CD14-positive monocyte (primary cell): ENCODE results near the gene SMARCA4. TPM values are rescaled to one million over a fixed set of nuclear protein-coding genes. Genes with fewer than 3 reads are reported as not detected.

Experiments
- DNase-seq, 3 donors: peaks; one replicate each; pipeline ENCODE4 v3.0.0-alpha.2; 2011 to 2022
- H2AFZ ChIP-seq: 2 replicates; pipeline ENCODE4 v1.6.0; 2012; ENCODE audit warnings: mild to moderate bottlenecking, low read depth, low read length, inconsistent platforms; ENCODE audit not compliant: insufficient read depth, poor library complexity, severe bottlenecking
- H3K27ac ChIP-seq, 2 donors: 1 replicate in 1 of 2; 2 replicates in 1 of 2; pipeline ENCODE4 v1.5.1; 2012 to 2013; ENCODE audit warnings: low read length in 2 of 2, control low read depth in 1 of 2, inconsistent platforms in 1 of 2, low read depth in 1 of 2, mild to moderate bottlenecking in 1 of 2
- H3K27me3 ChIP-seq, 2 donors: one replicate each; pipeline versions ENCODE4 v1.6.0 to v1.6.1; 2011 to 2013; ENCODE audit warnings: low read length in 2 of 2; ENCODE audit not compliant: control insufficient read depth in 2 of 2, insufficient read depth in 2 of 2
- H3K36me3 ChIP-seq, 2 donors: replicated peaks in 1 of 2; 1 replicate in 1 of 2; 2 replicates in 1 of 2; pipeline versions ENCODE4 v1.5.1 to v1.6.1; 2012 to 2013; ENCODE audit warnings: low read length in 2 of 2, control low read depth in 1 of 2, inconsistent platforms in 1 of 2, mild to moderate bottlenecking in 1 of 2; ENCODE audit not compliant: insufficient read depth in 2 of 2, control insufficient read depth in 1 of 2
- H3K4me1 ChIP-seq, 2 donors: 1 replicate in 1 of 2; 2 replicates in 1 of 2; pipeline versions ENCODE4 v1.5.1 to v1.6.1; 2012 to 2013; ENCODE audit warnings: low read length in 2 of 2, control low read depth in 1 of 2, inconsistent platforms in 1 of 2, mild to moderate bottlenecking in 1 of 2, moderate library complexity in 1 of 2; ENCODE audit not compliant: insufficient read depth in 2 of 2, control insufficient read depth in 1 of 2
- H3K4me2 ChIP-seq: replicated peaks from 2 replicates; pipeline ENCODE3; 2012; ENCODE audit warnings: low read length, moderate library complexity, mild to moderate bottlenecking; ENCODE audit not compliant: poor library complexity, severe bottlenecking; ENCODE audit errors: extremely low read depth
- H3K4me3 ChIP-seq, 3 experiments: fragments of 200-600 bp in 1 of 3; sonication (generic) in 1 of 3; replicated peaks in 1 of 3; 1 replicate in 2 of 3; 2 replicates in 1 of 3; pipeline ENCODE4 v1.5.1; 2011 to 2013; ENCODE audit warnings: low read length in 3 of 3, mild to moderate bottlenecking in 3 of 3, control low read depth in 2 of 3, low read depth in 2 of 3, inconsistent platforms in 1 of 3, moderate library complexity in 1 of 3
- H3K79me2 ChIP-seq: 2 replicates; pipeline ENCODE4 v1.6.0; 2012; ENCODE audit warnings: mild to moderate bottlenecking, control low read depth, inconsistent platforms, low read length, moderate library complexity; ENCODE audit not compliant: insufficient read depth
- H3K9ac ChIP-seq: 2 replicates; pipeline ENCODE4 v1.6.0; 2017; ENCODE audit warnings: low read length, mild to moderate bottlenecking; ENCODE audit not compliant: insufficient read depth, poor library complexity, severe bottlenecking
- H3K9me3 ChIP-seq, 2 donors: replicated peaks in 1 of 2; 1 replicate in 1 of 2; 2 replicates in 1 of 2; pipeline versions ENCODE4 v1.5.1 to v1.6.1; 2012 to 2013; ENCODE audit warnings: low read length in 2 of 2, control low read depth in 1 of 2; ENCODE audit not compliant: control insufficient read depth in 1 of 2, insufficient read depth in 1 of 2
- H4K20me1 ChIP-seq: 2 replicates; pipeline ENCODE4 v1.6.0; 2012; ENCODE audit warnings: mild to moderate bottlenecking, low read length, control low read depth, moderate library complexity; ENCODE audit not compliant: insufficient read depth
- H3K27ac Mint-ChIP-seq, 7 donors: one replicate each; pipeline ENCODE4 v1.8.0; 2020; ENCODE audit warnings: mild to moderate bottlenecking in 7 of 7, mixed read lengths in 7 of 7, moderate library complexity in 6 of 7, inconsistent platforms in 2 of 7
- H3K27me3 Mint-ChIP-seq, 3 donors: one replicate each; pipeline ENCODE4 v1.8.0; 2021 to 2022; ENCODE audit warnings: low read depth in 3 of 3, mild to moderate bottlenecking in 3 of 3, mixed read lengths in 3 of 3, moderate library complexity in 3 of 3, inconsistent platforms in 1 of 3
- H3K36me3 Mint-ChIP-seq, 2 donors: one replicate each; pipeline ENCODE4 v1.8.0; 2020; ENCODE audit warnings: mixed read lengths in 2 of 2, inconsistent platforms in 1 of 2, mild to moderate bottlenecking in 1 of 2
- H3K4me1 Mint-ChIP-seq: one replicate; pipeline ENCODE4 v1.8.0; 2020; ENCODE audit warnings: mild to moderate bottlenecking, mixed read lengths
- H3K4me3 Mint-ChIP-seq, 2 donors: one replicate each; pipeline ENCODE4 v1.8.0; 2020; ENCODE audit warnings: mild to moderate bottlenecking in 2 of 2, mixed read lengths in 2 of 2, moderate library complexity in 1 of 2
- H3K9me3 Mint-ChIP-seq, 7 donors: one replicate each; pipeline ENCODE4 v1.8.0; 2020 to 2022; ENCODE audit warnings: mixed read lengths in 7 of 7, mild to moderate bottlenecking in 6 of 7, moderate library complexity in 6 of 7, inconsistent platforms in 2 of 7
- WGBS: methylation state at CpG from one replicate; pipeline ENCODE4 v1.1.5; 2013; ENCODE audit warnings: missing lambda C conversion rate; ENCODE audit not compliant: insufficient coverage; 5-methylcytosine and 5-hydroxymethylcytosine counted together
- intact Hi-C, 2 donors: fragments of 100-400 bp; cut with micrococcal nuclease; formaldehyde crosslinking; loops; one replicate each; pipeline versions ENCODE4 v1.15.0 to v1.15.1; 2023
- polyA plus RNA-seq, 3 donors: library from polyadenylated mRNA; depleted of rRNA in 1 of 3; unstranded in 2 of 3; stranded (reverse) in 1 of 3; fragments of 300-500 nt in 2 of 3; fragments of >200 nt in 1 of 3; fragmentation: Illumina TruSeq in 2 of 3; gene quantifications; 1 replicate in 2 of 3; 2 replicates in 1 of 3; pipeline ENCODE4 v1.2.3, GENCODE V29; 2012 to 2021
- TF ChIP-seq, protein P1 (sequence below): fragments of 200-600 bp; IDR thresholded peaks from one replicate; pipeline ENCODE4 v1.8.0; 2022; ENCODE audit warnings: antibody characterized with exemption, mild to moderate bottlenecking

The SMARCA4 gene
- polyA plus RNA-seq, 3 donors = 5.1 to 53.3 (median 7.0) TPM

DNA sequence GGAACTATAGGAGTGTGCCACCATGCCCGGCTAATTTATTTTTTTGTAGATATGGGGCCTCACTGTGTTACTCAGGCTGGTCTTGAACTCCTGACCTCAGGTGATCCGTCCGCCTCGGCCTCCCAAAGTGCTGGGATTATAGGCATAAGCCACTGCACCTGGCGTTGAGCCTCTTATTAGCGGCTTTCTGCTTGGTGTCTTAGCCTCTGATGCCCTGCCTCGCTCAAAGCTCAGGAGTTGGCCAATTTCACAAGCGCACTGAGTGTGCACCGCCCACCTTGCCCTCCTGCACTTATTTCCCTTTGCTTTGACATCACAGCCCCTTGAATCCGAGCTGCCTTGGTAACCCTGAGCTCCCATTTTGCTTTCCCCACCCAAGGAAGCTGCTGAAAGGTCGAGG, 42.5 kb upstream of the SMARCA4 start:
- WGBS = 92% methylated on average over 2 of the region's 11 CpGs
- H3K4me3 ChIP-seq = no peak overlapping the region
- H3K9ac ChIP-seq = no peak overlapping the region
- peaks cover 42 to 75% of the 10 kb centered on the region in 2 donors for H3K36me3 Mint-ChIP-seq
- no peak overlapping the region for H3K4me3 Mint-ChIP-seq
- TF ChIP-seq, protein P1, sequence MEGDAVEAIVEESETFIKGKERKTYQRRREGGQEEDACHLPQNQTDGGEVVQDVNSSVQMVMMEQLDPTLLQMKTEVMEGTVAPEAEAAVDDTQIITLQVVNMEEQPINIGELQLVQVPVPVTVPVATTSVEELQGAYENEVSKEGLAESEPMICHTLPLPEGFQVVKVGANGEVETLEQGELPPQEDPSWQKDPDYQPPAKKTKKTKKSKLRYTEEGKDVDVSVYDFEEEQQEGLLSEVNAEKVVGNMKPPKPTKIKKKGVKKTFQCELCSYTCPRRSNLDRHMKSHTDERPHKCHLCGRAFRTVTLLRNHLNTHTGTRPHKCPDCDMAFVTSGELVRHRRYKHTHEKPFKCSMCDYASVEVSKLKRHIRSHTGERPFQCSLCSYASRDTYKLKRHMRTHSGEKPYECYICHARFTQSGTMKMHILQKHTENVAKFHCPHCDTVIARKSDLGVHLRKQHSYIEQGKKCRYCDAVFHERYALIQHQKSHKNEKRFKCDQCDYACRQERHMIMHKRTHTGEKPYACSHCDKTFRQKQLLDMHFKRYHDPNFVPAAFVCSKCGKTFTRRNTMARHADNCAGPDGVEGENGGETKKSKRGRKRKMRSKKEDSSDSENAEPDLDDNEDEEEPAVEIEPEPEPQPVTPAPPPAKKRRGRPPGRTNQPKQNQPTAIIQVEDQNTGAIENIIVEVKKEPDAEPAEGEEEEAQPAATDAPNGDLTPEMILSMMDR = no peak
- H3K79me2 ChIP-seq = no peaks in the 10 kb centered on the region
- no peaks in the 10 kb centered on the region for H3K9me3 ChIP-seq
- H3K4me1 Mint-ChIP-seq = no peaks in the 10 kb centered on the region
- H3K27me3 ChIP-seq = no peaks in the 10 kb centered on the region
- no peak for DNase-seq
- H3K27ac ChIP-seq = no peak overlapping the region
- H3K9me3 Mint-ChIP-seq = no peaks in the 10 kb centered on the region
- intact Hi-C loops = no loop called here
- H3K36me3 ChIP-seq = peaks cover 53 to 76% of the 10 kb centered on the region in 2 donors
- H3K27me3 Mint-ChIP-seq = no peaks in the 10 kb centered on the region
- H3K4me2 ChIP-seq = no peak overlapping the region
- peak overlapping the region in 2 of 7 donors; percentile 22 to 53 for H3K27ac Mint-ChIP-seq
- H3K4me1 ChIP-seq = no peaks in the 10 kb centered on the region
- H2AFZ ChIP-seq = no peak overlapping the region
- no peaks in the 10 kb centered on the region for H4K20me1 ChIP-seq

DNA sequence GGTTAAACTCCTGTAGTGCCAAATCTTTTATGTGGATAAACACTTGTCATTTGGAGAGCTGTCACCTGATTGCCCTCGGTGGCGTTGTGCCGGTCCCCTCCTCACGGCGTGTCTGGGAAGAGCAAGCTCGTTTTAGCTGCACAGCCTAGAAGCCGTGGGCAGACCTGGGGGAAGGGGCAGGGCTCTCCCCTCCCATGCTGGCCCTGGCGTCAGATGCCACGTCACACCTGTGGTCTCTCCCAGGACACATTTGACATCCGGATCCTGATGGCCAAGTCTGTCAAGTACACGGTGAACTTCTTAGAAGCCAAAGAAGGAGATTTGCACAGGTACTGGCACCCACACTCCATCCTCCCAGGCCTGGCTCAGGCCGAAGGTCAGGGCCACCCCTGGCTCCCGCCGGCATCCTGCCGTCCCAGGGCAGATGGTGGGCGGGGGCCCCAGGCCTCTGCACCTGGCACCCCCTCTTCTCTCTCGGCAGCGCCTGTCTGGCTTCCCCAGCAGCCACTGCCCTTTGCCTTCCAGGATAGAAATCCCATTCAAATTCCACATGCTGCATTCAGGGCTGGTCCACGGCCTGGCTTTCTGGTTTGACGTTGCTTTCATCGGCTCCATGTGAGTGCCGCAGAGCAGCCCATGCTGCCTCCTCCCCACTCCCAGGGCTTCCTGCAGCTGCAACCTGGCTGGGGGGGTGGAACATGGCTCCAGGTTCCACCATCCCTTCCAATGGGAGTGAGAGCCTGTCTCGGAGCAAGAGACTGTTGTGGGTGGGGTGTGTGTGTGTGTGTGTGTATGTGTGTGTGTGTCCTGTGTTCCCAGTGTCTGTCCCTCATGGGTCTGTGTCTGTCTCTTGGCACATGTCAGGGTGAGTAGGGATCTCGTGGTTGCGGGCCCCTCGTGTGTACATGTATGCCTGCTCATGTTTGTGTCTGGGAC, 41.2 kb upstream of the SMARCA4 start:
- H3K27ac Mint-ChIP-seq = no peak overlapping the region
- Histone ChIP-seq H3K4me1 (no peaks in the 10 kb centered on the region), H3K27ac (no peak overlapping the region), H3K4me2 (no peak overlapping the region), H2AFZ (no peak overlapping the region), H3K9ac (no peak overlapping the region), H3K4me3 (no peak overlapping the region), H3K36me3 (peaks cover 58 to 79% of the 10 kb centered on the region in 2 donors), H4K20me1 (no peaks in the 10 kb centered on the region), H3K9me3 (no peaks in the 10 kb centered on the region), H3K27me3 (no peaks in the 10 kb centered on the region), H3K79me2 (no peaks in the 10 kb centered on the region)
- H3K4me1 Mint-ChIP-seq = no peaks in the 10 kb centered on the region
- no peaks in the 10 kb centered on the region for H3K9me3 Mint-ChIP-seq
- TF ChIP-seq, protein P1 = no peak
- no peak overlapping the region for H3K4me3 Mint-ChIP-seq
- H3K36me3 Mint-ChIP-seq = peaks cover 43 to 75% of the 10 kb centered on the region in 2 donors
- no peak for DNase-seq
- peaks cover 0 to under 1% (median 0%) of the 10 kb centered on the region in 3 donors for H3K27me3 Mint-ChIP-seq
- intact Hi-C loops = loop anchor here in 1 of 2 donors (10.0 kb wide), 1 partner anchor 45 kb away; the partner anchor contains the start of gene CARM1
- WGBS = 93% methylated on average over 22 of the region's 26 CpGs
